Fibroblast of lung (primary cell): Measurements from ENCODE around the gene MYRFL.

Experiments used
- CTCF ChIP-seq, 2 donors: IDR thresholded peaks in 1 of 2; conservative IDR thresholded peaks in 1 of 2; 1 replicate in 1 of 2; 2 replicates in 1 of 2; pipeline ENCODE4 v1.5.1; 2011 to 2012; ENCODE audit warnings: low read length in 2 of 2, control low read depth in 1 of 2, inconsistent platforms in 1 of 2, low read depth in 1 of 2, mild to moderate bottlenecking in 1 of 2
- EZH2 ChIP-seq: IDR thresholded peaks from 2 replicates; pipeline ENCODE4 v1.5.1; 2012; ENCODE audit warnings: low read length, control low read depth, mild to moderate bottlenecking; ENCODE audit errors: missing control alignments

- TF ChIP-seq EZH2 (no peak), CTCF (conservative IDR thresholded peaks at IDR 0.05 in 1 of 2, IDR thresholded peaks at IDR 0.05 in 1 of 2; ENCODE audit: low read depth in 1 of 2, low read length in 2 of 2) (peak; percentile 41 to 71)
Measured at GRCh38 chr12:69779928-69780327, 45.1 kb upstream of the MYRFL start.
